Measurements from ENCODE around the gene IGFBP6. TPM values are rescaled to one million over a fixed set of nuclear protein-coding genes. Genes with fewer than 3 reads are reported as not detected.

IGFBP6 gene
- polyA plus RNA-seq, 1 of the 3 experiments (the other 2 are of a cell fraction): 570 TPM

DNA sequence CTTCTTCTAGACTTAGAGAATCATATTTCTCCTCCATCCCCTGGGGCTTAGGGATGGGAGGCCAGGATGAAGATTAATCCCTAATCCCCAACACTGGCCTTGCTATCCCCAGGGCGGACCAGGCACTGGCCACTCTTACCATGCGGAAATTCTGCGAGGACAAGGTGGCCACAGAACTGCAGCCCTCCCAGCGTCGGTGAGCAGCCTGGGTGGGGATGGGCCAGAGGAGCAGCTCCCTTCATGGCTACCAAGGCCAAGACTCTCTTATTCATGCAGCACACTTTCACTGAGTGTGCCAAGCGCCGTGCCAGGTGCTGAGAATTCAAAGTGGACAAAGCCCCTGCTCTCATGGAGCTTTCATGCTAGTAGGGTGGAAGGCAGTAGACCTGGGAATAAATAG, 40.6 kb upstream of the IGFBP6 start:
- H3K4me2 ChIP-seq: no peak overlapping the region
- no peak overlapping the region for H3K9ac ChIP-seq
- H3K27me3 ChIP-seq (ENCODE audit: insufficient read depth): no peaks in the 10 kb centered on the region
- peaks cover 23% of the 10 kb centered on the region for H3F3A ChIP-seq (replicated peaks; ENCODE audit: insufficient read depth)
- H3K9me3 ChIP-seq: no peaks in the 10 kb centered on the region
- H3K27ac ChIP-seq (ENCODE audit: low read depth in 2 of 2, low read length in 1 of 2): no peak overlapping the region
- no peak overlapping the region for H2AFZ ChIP-seq (ENCODE audit: low read depth)
- CTCF ChIA-PET: interaction anchor here (0.9 to 14.5 kb wide), 5 partner anchors 7 to 44 kb away, joined by 4 to 385 read pairs (median 13); partner anchors contain the start of genes IGFBP6, SOAT2 and SPRYD3
- no peak overlapping the region for H3K4me3 ChIP-seq (ENCODE audit: low read depth in 2 of 2, low read length in 1 of 2)
- H3K4me1 ChIP-seq (ENCODE audit: control insufficient read depth in 1 of 2, insufficient read depth in 2 of 2, low read depth in 1 of 2, low read length in 1 of 2): peaks cover 10 to 35% of the 10 kb centered on the region in 2 experiments; a peak in 3 of 4 replicates
- no peaks in the 10 kb centered on the region for H3K9me2 ChIP-seq
- H4K20me1 ChIP-seq (ENCODE audit: insufficient read depth): no peaks in the 10 kb centered on the region
- H3K36me3 ChIP-seq (replicated peaks in 1 of 2; ENCODE audit: control insufficient read depth in 1 of 2, insufficient read depth in 2 of 2, low read length in 1 of 2): peaks cover 28 to 35% of the 10 kb centered on the region in 2 experiments
- 93% methylated on average over 7 of the region's 7 CpGs for WGBS (ENCODE audit: low lambda C conversion rate)
- POLR2A ChIA-PET: interaction anchor here (1.5 kb wide), 1 partner anchor 12 kb away, joined by 3 read pairs; no protein-coding TSS in a partner anchor
- no peak for DNase-seq
- H3K79me2 ChIP-seq (ENCODE audit: insufficient read depth): no peaks in the 10 kb centered on the region
- no peak for TF ChIP-seq GABPA (IDR thresholded peaks at IDR 0.05; ENCODE audit: low read depth)

DNA sequence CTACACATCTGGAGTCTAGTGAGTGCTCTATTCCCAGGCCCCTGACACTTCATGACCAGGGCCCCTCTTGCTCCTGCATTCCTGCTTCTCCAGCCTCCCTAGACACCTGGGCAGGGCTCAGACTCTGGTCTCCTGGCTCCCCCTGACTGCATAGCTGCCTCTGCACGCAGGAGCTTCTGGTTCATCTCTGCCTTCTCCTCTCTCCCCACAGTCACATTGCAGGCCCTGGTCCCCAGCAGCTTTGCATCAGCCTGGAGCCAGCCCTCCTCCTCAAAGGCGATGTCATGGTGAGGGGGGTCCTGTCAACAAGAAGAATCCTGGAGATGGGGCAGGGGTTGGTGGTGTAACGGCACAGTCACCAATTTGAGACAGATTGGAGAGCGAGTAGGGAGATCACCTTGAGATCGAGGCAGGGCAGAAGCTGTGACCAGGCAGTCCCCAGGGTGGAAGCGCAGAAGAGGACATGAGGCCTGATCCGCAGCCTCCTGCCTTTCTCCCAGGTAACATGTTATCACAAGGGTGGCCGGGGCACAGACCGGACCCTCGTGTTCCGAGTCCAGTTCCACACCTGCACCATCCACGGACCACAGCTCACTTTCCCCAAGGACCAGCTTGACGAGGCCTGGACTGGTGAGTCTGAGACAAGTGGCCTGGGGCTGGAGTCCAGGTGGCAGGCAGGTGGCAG, 39.5 kb upstream of the IGFBP6 start:
- ChIA-PET CTCF (interaction anchor here (1.2 to 14.5 kb wide), 4 partner anchors 6 to 43 kb away, joined by 5 to 385 read pairs (median 98); partner anchors contain the start of genes IGFBP6 and SOAT2), POLR2A (interaction anchor here (1.4 to 1.5 kb wide), 2 partner anchors 11 to 20 kb away, joined by 3 to 4 read pairs; no protein-coding TSS in a partner anchor)
- no peak overlapping the region for H3K27ac ChIP-seq (ENCODE audit: low read depth in 2 of 2, low read length in 1 of 2)
- no peak overlapping the region for H3K9ac ChIP-seq
- peaks cover 7 to 30% of the 10 kb centered on the region in 2 experiments; a peak in 2 of 4 replicates for H3K4me1 ChIP-seq (ENCODE audit: control insufficient read depth in 1 of 2, insufficient read depth in 2 of 2, low read depth in 1 of 2, low read length in 1 of 2)
- no peak overlapping the region for H3K4me2 ChIP-seq
- no peaks in the 10 kb centered on the region for H3K9me3 ChIP-seq
- no peak for DNase-seq
- no peaks in the 10 kb centered on the region for H3K79me2 ChIP-seq (ENCODE audit: insufficient read depth)
- TF ChIP-seq GABPA (IDR thresholded peaks at IDR 0.05; ENCODE audit: low read depth) (no peak), CHD2 (IDR thresholded peaks at IDR 0.05; ENCODE audit: low read length, partially characterized antibody) (no peak), FOXJ3 (CRISPR knock-in tag; IDR thresholded peaks at IDR 0.05) (no peak), FOSL2 (IDR thresholded peaks at IDR 0.05; ENCODE audit: borderline replicate concordance, low read depth) (no peak), RAD21 (IDR thresholded peaks at IDR 0.05; ENCODE audit: low read length) (no peak), SIN3A (IDR thresholded peaks at IDR 0.05; ENCODE audit: borderline replicate concordance, low read depth, low read length) (no peak), MXI1 (IDR thresholded peaks at IDR 0.05; ENCODE audit: low read depth, low read length) (no peak), MEF2A (IDR thresholded peaks at IDR 0.05; ENCODE audit: borderline replicate concordance, low read depth) (no peak), RXRA (IDR thresholded peaks at IDR 0.05; ENCODE audit: borderline replicate concordance, low read depth) (no peak), SMC3 (IDR thresholded peaks at IDR 0.05; ENCODE audit: low read depth, low read length) (no peak), RCOR1 (IDR thresholded peaks at IDR 0.05; ENCODE audit: low read length) (no peak)
- TF ChIP-seq, protein P1, sequence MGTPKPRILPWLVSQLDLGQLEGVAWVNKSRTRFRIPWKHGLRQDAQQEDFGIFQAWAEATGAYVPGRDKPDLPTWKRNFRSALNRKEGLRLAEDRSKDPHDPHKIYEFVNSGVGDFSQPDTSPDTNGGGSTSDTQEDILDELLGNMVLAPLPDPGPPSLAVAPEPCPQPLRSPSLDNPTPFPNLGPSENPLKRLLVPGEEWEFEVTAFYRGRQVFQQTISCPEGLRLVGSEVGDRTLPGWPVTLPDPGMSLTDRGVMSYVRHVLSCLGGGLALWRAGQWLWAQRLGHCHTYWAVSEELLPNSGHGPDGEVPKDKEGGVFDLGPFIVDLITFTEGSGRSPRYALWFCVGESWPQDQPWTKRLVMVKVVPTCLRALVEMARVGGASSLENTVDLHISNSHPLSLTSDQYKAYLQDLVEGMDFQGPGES (IDR thresholded peaks at IDR 0.05; ENCODE audit: low read depth, low read length): no peak
- H4K20me1 ChIP-seq (ENCODE audit: insufficient read depth): no peaks in the 10 kb centered on the region
- 92% methylated on average over 7 of the region's 13 CpGs for WGBS (ENCODE audit: low lambda C conversion rate)
- H3K36me3 ChIP-seq (replicated peaks in 1 of 2; ENCODE audit: control insufficient read depth in 1 of 2, insufficient read depth in 2 of 2, low read length in 1 of 2): peaks cover 35% of the 10 kb centered on the region in 2 experiments
- no peaks in the 10 kb centered on the region for H3K27me3 ChIP-seq (ENCODE audit: insufficient read depth)
- no peaks in the 10 kb centered on the region for H3K9me2 ChIP-seq
- peaks cover 25% of the 10 kb centered on the region for H3F3A ChIP-seq (replicated peaks; ENCODE audit: insufficient read depth)
- no peak overlapping the region for H3K4me3 ChIP-seq (ENCODE audit: low read depth in 2 of 2, low read length in 1 of 2)
- no peak overlapping the region for H2AFZ ChIP-seq (ENCODE audit: low read depth)

All from SK-N-SH (cell line).